Adrenal gland (tissue), 12 donors: ENCODE measurements around the gene PPP1R12B. TPM values are rescaled to one million over a fixed set of nuclear protein-coding genes. Genes with fewer than 3 reads are reported as not detected.

Experiments used
- DNase-seq, 7 donors: peaks; one replicate each; pipeline ENCODE4 v3.0.0-alpha.2; 2019 to 2020
- H3K27ac ChIP-seq, 5 donors: fragments of 200-600 bp; sonication (generic) in 4 of 5; 1 replicate in 3 of 5; 2 replicates in 2 of 5; pipeline versions ENCODE4 v1.5.1 to v1.8.0; 2016 to 2020; ENCODE audit warnings: mild to moderate bottlenecking in 1 of 5
- H3K27me3 ChIP-seq: fragments of 200-600 bp; 2 replicates; pipeline ENCODE4 v1.8.0; 2021
- H3K36me3 ChIP-seq, 2 donors: fragments of 200-600 bp; replicated peaks in 1 of 2; 1 replicate in 1 of 2; 2 replicates in 1 of 2; pipeline versions ENCODE4 v1.5.1 to v1.8.0; 2018 to 2022
- H3K4me1 ChIP-seq, 2 donors: fragments of 200-600 bp; replicated peaks in 1 of 2; 1 replicate in 1 of 2; 2 replicates in 1 of 2; pipeline versions ENCODE4 v1.5.1 to v1.8.0; 2018 to 2021
- H3K4me3 ChIP-seq, 4 donors: fragments of 200-600 bp; sonication (generic) in 3 of 4; one replicate each; pipeline ENCODE4 v1.5.1; 2016 to 2018
- H3K9me3 ChIP-seq, 3 donors: fragments of 200-600 bp; sonication (generic) in 1 of 3; replicated peaks in 1 of 3; 1 replicate in 2 of 3; 2 replicates in 1 of 3; pipeline versions ENCODE4 v1.5.1 to v1.8.0; 2016 to 2021
- POLR2A ChIP-seq, 2 donors: fragments of 450-650 bp; IDR thresholded peaks; one replicate each; pipeline ENCODE4 v1.6.1; 2017; ENCODE audit warnings: antibody characterized with exemption in 2 of 2, mild to moderate bottlenecking in 2 of 2, moderate library complexity in 1 of 2
- WGBS, 4 donors: extraction: QIAGEN DNeasy Blood & Tissue Kit in 2 of 4; methylation state at CpG; one replicate each; pipeline versions ENCODE4 v1.1.5 to v1.1.7; 2013 to 2017; 5-methylcytosine and 5-hydroxymethylcytosine counted together
- intact Hi-C, 2 donors: fragments of 100-400 bp; cut with DNase I; formaldehyde crosslinking; loops; one replicate each; pipeline versions ENCODE4 v1.14.1 to v1.15.0; 2022 to 2023
- polyA plus RNA-seq, 3 donors: library from polyadenylated mRNA; stranded (reverse); fragments of 200-250 nt in 2 of 3; fragments of 350-450 nt in 1 of 3; fragmentation: Illumina TruSeq in 1 of 3; extraction: RNeasy Lipid Tissue Mini Kit (QIAGEN cat#74804) in 1 of 3; gene quantifications; one replicate each; pipeline ENCODE4 v1.2.3, GENCODE V29; 2013 to 2014
- total RNA-seq, 9 donors: library from RNA; depleted of rRNA in 4 of 9; stranded (reverse); fragments of >200 nt in 4 of 9; fragments of 120-200 nt in 1 of 9; fragmentation: NEBNext Ultra II Directional in 1 of 9; extraction: Animal tissue kit (Norgen Biotek cat#: 25700) in 1 of 9; gene quantifications; one replicate each; pipeline versions ENCODE4 v1.1.0 to v1.2.4, GENCODE V29; 2013 to 2023
- TF ChIP-seq, protein P1 (sequence below), 6 experiments: fragments of 450-650 bp in 4 of 6; fragments of 200-600 bp in 2 of 6; sonication (generic) in 1 of 6; IDR thresholded peaks; 1 replicate in 5 of 6; 2 replicates in 1 of 6; pipeline versions ENCODE4 v1.5.1 to v1.8.0; 2016 to 2021; ENCODE audit warnings: antibody characterized with exemption in 6 of 6, mild to moderate bottlenecking in 2 of 6, moderate library complexity in 1 of 6
- donor health status: healthy with polysubstance abuse.
- donor health status: Bipolar disorder and iron deficiency.
- donor health status: DM: yes; HTN: yes; CAD: no.
- donor health status: DM: no; HTN: no; CAD: no.
- donor health status: DM: no; HTN: no; CAD: no.
- donor health status: DM: yes; HTN: yes; CAD: no.

PPP1R12B gene
- total and polyA plus RNA-seq, 12 donors = 3.0 to 43.9 (median 19.8) TPM

GRCh38 chr1:202567738-202568137 lies 219.2 kb downstream of the PPP1R12B start:
- intact Hi-C loops = no loop called here
- no peaks in the 10 kb centered on the region for H3K9me3 ChIP-seq
- H3K4me1 ChIP-seq = peaks cover 5 to 42% of the 10 kb centered on the region in 2 donors
- peak overlapping the region in 2 of 5 donors; percentile 33 to 61 for H3K27ac ChIP-seq
- H3K36me3 ChIP-seq = no peaks in the 10 kb centered on the region
- no peak overlapping the region for H3K4me3 ChIP-seq
- no peaks in the 10 kb centered on the region for H3K27me3 ChIP-seq
- TF ChIP-seq, protein P1, sequence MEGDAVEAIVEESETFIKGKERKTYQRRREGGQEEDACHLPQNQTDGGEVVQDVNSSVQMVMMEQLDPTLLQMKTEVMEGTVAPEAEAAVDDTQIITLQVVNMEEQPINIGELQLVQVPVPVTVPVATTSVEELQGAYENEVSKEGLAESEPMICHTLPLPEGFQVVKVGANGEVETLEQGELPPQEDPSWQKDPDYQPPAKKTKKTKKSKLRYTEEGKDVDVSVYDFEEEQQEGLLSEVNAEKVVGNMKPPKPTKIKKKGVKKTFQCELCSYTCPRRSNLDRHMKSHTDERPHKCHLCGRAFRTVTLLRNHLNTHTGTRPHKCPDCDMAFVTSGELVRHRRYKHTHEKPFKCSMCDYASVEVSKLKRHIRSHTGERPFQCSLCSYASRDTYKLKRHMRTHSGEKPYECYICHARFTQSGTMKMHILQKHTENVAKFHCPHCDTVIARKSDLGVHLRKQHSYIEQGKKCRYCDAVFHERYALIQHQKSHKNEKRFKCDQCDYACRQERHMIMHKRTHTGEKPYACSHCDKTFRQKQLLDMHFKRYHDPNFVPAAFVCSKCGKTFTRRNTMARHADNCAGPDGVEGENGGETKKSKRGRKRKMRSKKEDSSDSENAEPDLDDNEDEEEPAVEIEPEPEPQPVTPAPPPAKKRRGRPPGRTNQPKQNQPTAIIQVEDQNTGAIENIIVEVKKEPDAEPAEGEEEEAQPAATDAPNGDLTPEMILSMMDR (IDR thresholded peaks at IDR 0.05) = no peak
- TF ChIP-seq POLR2A (IDR thresholded peaks at IDR 0.05) = no peak
- 77 to 84% (median 81%) methylated on average over 4 of the region's 4 CpGs for WGBS, 4 donors
- DNase-seq = no peak

DNA sequence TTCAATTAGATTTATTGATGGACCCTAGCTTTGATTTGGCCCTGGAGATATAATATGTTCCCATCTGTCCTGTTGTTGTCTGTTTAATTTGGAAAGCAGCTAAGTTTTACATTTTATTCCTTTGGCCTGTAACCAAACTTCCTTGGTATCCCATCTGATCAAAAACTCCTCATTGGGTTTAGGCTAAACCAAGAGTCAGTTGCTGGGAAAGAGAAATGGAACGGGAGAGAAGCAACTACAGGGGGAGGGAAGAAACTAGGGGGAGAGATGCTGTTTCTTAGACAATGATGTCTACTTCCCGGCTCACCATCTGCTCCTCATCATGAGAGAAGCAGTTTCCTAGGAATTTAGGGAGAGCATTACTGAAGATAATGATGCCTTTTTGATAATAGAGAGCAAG lies 219.9 kb downstream of the PPP1R12B start:
- 75 to 79% (median 76%) methylated on average over 2 of the region's 2 CpGs for WGBS, 4 donors

DNA sequence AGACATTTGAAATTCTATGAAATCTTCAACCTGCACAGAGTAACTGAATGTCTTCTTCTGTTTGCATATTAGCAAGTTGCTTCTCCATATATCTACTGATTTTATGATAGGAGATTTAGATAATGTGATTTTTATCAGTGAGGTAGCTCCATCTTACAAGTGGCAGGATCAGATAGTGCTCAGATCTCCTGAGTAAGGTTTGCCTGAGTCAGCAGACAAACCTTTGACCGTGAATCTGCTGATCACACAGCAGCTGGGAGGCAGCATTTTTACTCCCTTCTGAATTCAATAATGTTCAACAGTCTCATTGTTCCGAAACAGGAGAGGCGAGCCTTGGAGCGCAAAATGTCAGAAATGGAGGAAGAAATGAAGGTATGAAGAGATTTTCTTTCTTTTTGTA lies 220.3 kb downstream of the PPP1R12B start:
- peaks cover 5 to 42% of the 10 kb centered on the region in 2 donors for H3K4me1 ChIP-seq
- DNase-seq = peak in 2 of 7 donors; percentile 9 to 17
- TF ChIP-seq, protein P1 (IDR thresholded peaks at IDR 0.05) = no peak
- WGBS, 4 donors = 62 to 78% (median 69%) methylated on average over 4 of the region's 4 CpGs
- H3K9me3 ChIP-seq = no peaks in the 10 kb centered on the region
- intact Hi-C loops = no loop called here
- no peak overlapping the region for H3K4me3 ChIP-seq
- H3K36me3 ChIP-seq = no peaks in the 10 kb centered on the region
- no peaks in the 10 kb centered on the region for H3K27me3 ChIP-seq
- H3K27ac ChIP-seq = peak overlapping the region in 2 of 5 donors; percentile 20 to 61

More for the DNA sequence above, 219.9 kb downstream of the PPP1R12B start:
- no peak for DNase-seq
- Histone ChIP-seq H3K4me1 (peaks cover 5 to 42% of the 10 kb centered on the region in 2 donors), H3K27ac (peak overlapping the region in 2 of 5 donors; percentile 33 to 61), H3K27me3 (no peaks in the 10 kb centered on the region), H3K4me3 (no peak overlapping the region), H3K9me3 (no peaks in the 10 kb centered on the region), H3K36me3 (no peaks in the 10 kb centered on the region)
- intact Hi-C loops = no loop called here
- TF ChIP-seq, protein P1 (IDR thresholded peaks at IDR 0.05) = no peak
- TF ChIP-seq POLR2A (IDR thresholded peaks at IDR 0.05) = no peak

GRCh38 chr1:202569393-202570322 lies 221.2 kb downstream of the PPP1R12B start:
- H3K4me3 ChIP-seq = no peak overlapping the region
- no peak for DNase-seq
- H3K4me1 ChIP-seq = peaks cover 5 to 42% of the 10 kb centered on the region in 2 donors
- no peaks in the 10 kb centered on the region for H3K27me3 ChIP-seq
- peak overlapping the region in 2 of 5 donors; percentile 20 to 61 for H3K27ac ChIP-seq
- TF ChIP-seq, protein P1 (IDR thresholded peaks at IDR 0.05) = no peak
- TF ChIP-seq POLR2A (IDR thresholded peaks at IDR 0.05) = no peak
- H3K9me3 ChIP-seq = no peaks in the 10 kb centered on the region
- no peaks in the 10 kb centered on the region for H3K36me3 ChIP-seq
- intact Hi-C loops = loop anchor here in 1 of 2 donors (10.0 kb wide), 1 partner anchor 65 kb away; no protein-coding TSS in a partner anchor
